Lung (tissue), 12 donors: ENCODE results near the gene PTPN3. TPM values are rescaled to one million over a fixed set of nuclear protein-coding genes. Genes with fewer than 3 reads are reported as not detected.

Experiments
- ATAC-seq: fragments of 200-7000 bp; cut with Tn5 transposase; one replicate; pipeline ENCODE4 v1.9.1; 2020; ENCODE audit warnings: moderate number of reproducible peaks; ENCODE audit not compliant: insufficient read depth, low FRiP score
- DNase-seq, 3 donors: peaks; one replicate each; pipeline ENCODE4 v3.0.0-alpha.2; 2013 to 2017
- H3K27ac ChIP-seq, 2 donors: one replicate each; pipeline ENCODE4 v1.5.1; 2013; ENCODE audit warnings: mild to moderate bottlenecking in 2 of 2, moderate library complexity in 2 of 2, control low read depth in 1 of 2, inconsistent platforms in 1 of 2, low read depth in 1 of 2, low read length in 1 of 2
- H3K27me3 ChIP-seq, 3 donors: one replicate each; pipeline ENCODE4 v1.5.1; 2013; ENCODE audit warnings: low read length in 2 of 3; ENCODE audit not compliant: control insufficient read depth in 3 of 3, insufficient read depth in 3 of 3
- H3K36me3 ChIP-seq, 4 donors: one replicate each; pipeline ENCODE4 v1.5.1; 2013; ENCODE audit warnings: low read length in 4 of 4, mild to moderate bottlenecking in 1 of 4, moderate library complexity in 1 of 4; ENCODE audit not compliant: control insufficient read depth in 4 of 4, insufficient read depth in 4 of 4
- H3K4me1 ChIP-seq, 5 donors: one replicate each; pipeline ENCODE4 v1.5.1; 2013; ENCODE audit warnings: low read length in 5 of 5, mild to moderate bottlenecking in 2 of 5, moderate library complexity in 1 of 5; ENCODE audit not compliant: control insufficient read depth in 5 of 5, insufficient read depth in 5 of 5
- H3K4me3 ChIP-seq: one replicate; pipeline ENCODE4 v1.5.1; 2013; ENCODE audit warnings: mild to moderate bottlenecking, control low read depth, moderate library complexity
- H3K9ac ChIP-seq, 2 donors: one replicate each; pipeline ENCODE4 v1.5.1; 2013; ENCODE audit warnings: low read length in 2 of 2, control low read depth in 1 of 2; ENCODE audit not compliant: insufficient read depth in 1 of 2
- H3K9me3 ChIP-seq, 4 donors: one replicate each; pipeline ENCODE4 v1.5.1; 2013; ENCODE audit warnings: low read length in 3 of 4, mild to moderate bottlenecking in 1 of 4, moderate library complexity in 1 of 4; ENCODE audit not compliant: control insufficient read depth in 4 of 4, insufficient read depth in 3 of 4
- CTCF ChIP-seq: IDR thresholded peaks from 2 replicates; pipeline ENCODE4 v1.5.1; 2012; ENCODE audit warnings: mild to moderate bottlenecking; ENCODE audit errors: control extremely low read depth, extremely low read depth
- WGBS, 2 donors: extraction: QIAGEN DNeasy Blood & Tissue Kit; methylation state at CpG; one replicate each; pipeline ENCODE4 v1.1.7; 2013; 5-methylcytosine and 5-hydroxymethylcytosine counted together
- polyA plus RNA-seq, 2 donors: library from polyadenylated mRNA; stranded (reverse); fragments of 200-250 nt; gene quantifications; one replicate each; pipeline ENCODE4 v1.2.1, GENCODE V29; 2013
- total RNA-seq, 2 donors: library from RNA; depleted of rRNA in 1 of 2; stranded (reverse); fragments of >200 nt in 1 of 2; gene quantifications; one replicate each; pipeline ENCODE4 v1.2.1, GENCODE V29; 2014 to 2021
- donor health status: control.
- donor health status: control.
- donor health status: Bipolar disorder and iron deficiency.
- donor health status: healthy.
- donor health status: DM: yes; HTN: yes; CAD: no.

PTPN3 gene
- total and polyA plus RNA-seq, 4 donors: 5.7 to 16.9 (median 11.2) TPM

GRCh38 chr9:109478051-109478563 is 20.0 kb downstream of the PTPN3 start:
- Histone ChIP-seq H3K9ac (no peak overlapping the region), H3K27ac (peak overlapping the region in 1 of 2 donors; percentile 91), H3K27me3 (no peaks in the 10 kb centered on the region), H3K4me1 (peaks cover 0 to 11% (median 8%) of the 10 kb centered on the region in 5 donors), H3K4me3 (no peak overlapping the region), H3K9me3 (peaks cover 0 to 2% (median 0%) of the 10 kb centered on the region in 4 donors), H3K36me3 (no peaks in the 10 kb centered on the region)
- WGBS, 2 donors: 69 to 72% methylated on average over 7 of the region's 7 CpGs
- TF ChIP-seq CTCF: no peak
- DNase-seq (no peak), ATAC-seq (no peak)

- peak overlapping the region in 1 of 2 donors; percentile 26 for H3K9ac ChIP-seq
- H3K27me3 ChIP-seq: no peaks in the 10 kb centered on the region
- no peak overlapping the region for H3K4me3 ChIP-seq
- H3K36me3 ChIP-seq: no peaks in the 10 kb centered on the region
- peak overlapping the region in 1 of 2 donors; percentile 91 for H3K27ac ChIP-seq
- no peak for TF ChIP-seq CTCF
- peak; percentile 62 to 83 (median 71) for DNase-seq
- WGBS, 2 donors: 42 to 46% methylated on average over 11 of the region's 11 CpGs
- peaks cover 0 to 11% (median 10%) of the 10 kb centered on the region in 5 donors for H3K4me1 ChIP-seq
- peaks cover 0 to 2% (median 0%) of the 10 kb centered on the region in 4 donors for H3K9me3 ChIP-seq
- peak; percentile 88 for ATAC-seq
These were observed 20.7 kb downstream of the PTPN3 start for GRCh38 chr9:109477258-109478050.

- 56 to 70% methylated on average over 8 of the region's 8 CpGs for WGBS, 2 donors
- no peaks in the 10 kb centered on the region for H3K27me3 ChIP-seq
- no peak for DNase-seq
- ATAC-seq: peak; percentile 9
- H3K27ac ChIP-seq: peak overlapping the region in 1 of 2 donors; percentile 91
- peak overlapping the region in 1 of 2 donors; percentile 26 for H3K9ac ChIP-seq
- no peak overlapping the region for H3K4me3 ChIP-seq
- peaks cover 0 to 2% (median 0%) of the 10 kb centered on the region in 4 donors for H3K9me3 ChIP-seq
- H3K4me1 ChIP-seq: peaks cover 0 to 17% (median 10%) of the 10 kb centered on the region in 5 donors
- no peak for TF ChIP-seq CTCF
- no peaks in the 10 kb centered on the region for H3K36me3 ChIP-seq
These were observed 21.4 kb downstream of the PTPN3 start for GRCh38 chr9:109476642-109477257.
